ENCODE results near the gene MRRF.
A peak's percentile ranks its signal among the peaks of the same experiment; 100 is the strongest.

Gene MRRF

GRCh38 chr9:122264360-122265148, at the start of gene MRRF, which contains the start of gene RBM18:
Gene MRRF (plus strand): TSS chr9:122264882. CDS start chr9:122270892, 6,010 bp downstream.
Gene RBM18 (minus strand): TSS chr9:122264840. CDS start chr9:122261492, 3,348 bp downstream.
- peak; percentile 80 for DNase-seq

- no peak for DNase-seq
Observed at GRCh38 chr9:122215663-122216062, 49.0 kb upstream of the MRRF start.

GRCh38 chr9:122216138-122216797, 48.4 kb upstream of the MRRF start:
- DNase-seq = no peak

- DNase-seq = no peak
Observed at GRCh38 chr9:122216798-122217418, 47.8 kb upstream of the MRRF start.

- DNase-seq = no peak
Observed at GRCh38 chr9:122217640-122218039, 47.0 kb upstream of the MRRF start.

- DNase-seq = no peak
Observed at GRCh38 chr9:122218071-122218934, 46.4 kb upstream of the MRRF start.

- DNase-seq = no peak
Observed at GRCh38 chr9:122218935-122219855, 45.5 kb upstream of the MRRF start.

GRCh38 chr9:122219856-122220672, 44.6 kb upstream of the MRRF start:
- no peak for DNase-seq

GRCh38 chr9:122220673-122221182, 44.0 kb upstream of the MRRF start:
- no peak for DNase-seq

- no peak for DNase-seq
Observed at GRCh38 chr9:122221183-122221811, 43.4 kb upstream of the MRRF start.

GRCh38 chr9:122222791-122223190, 41.9 kb upstream of the MRRF start:
- no peak for DNase-seq

- DNase-seq = no peak
Observed at GRCh38 chr9:122223435-122223834, 41.2 kb upstream of the MRRF start.

- DNase-seq = no peak
Observed at GRCh38 chr9:122225312-122226141, 39.2 kb upstream of the MRRF start.

GRCh38 chr9:122226142-122226757, 38.4 kb upstream of the MRRF start:
- DNase-seq = no peak

GRCh38 chr9:122226758-122227574, 37.7 kb upstream of the MRRF start:
- no peak for DNase-seq

GRCh38 chr9:122227575-122227900, 37.1 kb upstream of the MRRF start:
- no peak for DNase-seq

GRCh38 chr9:122228191-122228567, 36.5 kb upstream of the MRRF start:
- DNase-seq = no peak
